ENCODE results near the gene CLCN2.

Gene CLCN2

DNA sequence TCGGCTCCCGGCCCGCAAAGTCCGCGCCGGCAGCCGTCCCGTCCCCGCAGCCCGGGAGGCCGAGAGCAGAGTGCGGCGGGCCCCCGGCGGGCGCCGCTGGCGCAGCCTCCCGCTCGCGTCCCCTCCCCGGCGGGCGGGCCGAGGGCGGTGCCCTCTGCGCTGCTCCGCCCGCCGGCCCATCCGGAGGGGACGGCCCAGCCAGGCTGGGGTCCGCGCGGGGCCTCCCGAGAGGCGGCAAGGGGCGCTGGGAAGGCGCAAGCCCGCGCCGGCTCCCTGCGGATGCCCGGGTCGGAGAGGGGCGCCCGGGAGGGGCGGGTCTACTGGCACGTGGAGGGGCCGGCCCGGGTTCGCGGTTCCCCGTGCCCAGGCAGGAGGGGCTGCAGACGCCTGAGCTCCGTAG is at the start of gene CLCN2, which contains the start of gene POLR2H:
TSS of gene CLCN2 (minus strand) at position 74 of the 400 bp plus-strand sequence. CDS start 126 bp downstream, outside the sequence.
TSS of gene POLR2H (plus strand) at position 179 of the 400 bp plus-strand sequence. CDS start 1,783 bp downstream, outside the sequence.
- H3K4me3 ChIP-seq (ENCODE audit: low read depth, low read length): peak within 1 kb of the TSS; percentile 67
- TF ChIP-seq, protein P1, sequence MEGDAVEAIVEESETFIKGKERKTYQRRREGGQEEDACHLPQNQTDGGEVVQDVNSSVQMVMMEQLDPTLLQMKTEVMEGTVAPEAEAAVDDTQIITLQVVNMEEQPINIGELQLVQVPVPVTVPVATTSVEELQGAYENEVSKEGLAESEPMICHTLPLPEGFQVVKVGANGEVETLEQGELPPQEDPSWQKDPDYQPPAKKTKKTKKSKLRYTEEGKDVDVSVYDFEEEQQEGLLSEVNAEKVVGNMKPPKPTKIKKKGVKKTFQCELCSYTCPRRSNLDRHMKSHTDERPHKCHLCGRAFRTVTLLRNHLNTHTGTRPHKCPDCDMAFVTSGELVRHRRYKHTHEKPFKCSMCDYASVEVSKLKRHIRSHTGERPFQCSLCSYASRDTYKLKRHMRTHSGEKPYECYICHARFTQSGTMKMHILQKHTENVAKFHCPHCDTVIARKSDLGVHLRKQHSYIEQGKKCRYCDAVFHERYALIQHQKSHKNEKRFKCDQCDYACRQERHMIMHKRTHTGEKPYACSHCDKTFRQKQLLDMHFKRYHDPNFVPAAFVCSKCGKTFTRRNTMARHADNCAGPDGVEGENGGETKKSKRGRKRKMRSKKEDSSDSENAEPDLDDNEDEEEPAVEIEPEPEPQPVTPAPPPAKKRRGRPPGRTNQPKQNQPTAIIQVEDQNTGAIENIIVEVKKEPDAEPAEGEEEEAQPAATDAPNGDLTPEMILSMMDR (IDR thresholded peaks at IDR 0.05; ENCODE audit: low read depth, low read length): no peak

DNA sequence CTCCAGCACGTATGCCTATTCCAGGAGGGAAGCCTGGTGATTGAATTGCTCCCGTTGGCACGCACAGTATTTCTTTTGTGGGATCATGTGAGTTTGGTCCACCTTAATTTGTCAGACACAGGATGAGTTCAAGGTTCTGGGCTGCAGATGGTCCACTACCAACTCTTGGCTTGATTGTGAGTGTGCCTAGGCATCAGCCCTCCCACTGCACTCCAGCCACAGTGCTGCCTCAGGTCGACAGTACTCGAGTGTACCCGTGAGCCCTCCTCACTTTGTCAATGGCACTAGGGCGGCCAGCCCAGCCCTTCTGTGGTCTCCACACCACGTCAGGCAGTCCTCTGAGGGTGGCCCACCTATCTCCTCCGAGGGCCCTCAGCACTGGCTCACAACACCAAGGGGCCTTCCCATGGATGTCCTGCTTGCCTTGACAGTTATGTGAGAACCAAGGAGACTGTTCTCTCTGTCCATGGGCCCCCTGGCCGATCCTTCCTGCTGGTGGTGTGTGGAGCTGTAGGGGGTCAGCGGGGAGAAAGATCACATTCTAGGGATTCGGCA is 48.6 kb upstream of the CLCN2 start:
- TF ChIP-seq, protein P1 (IDR thresholded peaks at IDR 0.05; ENCODE audit: low read depth, low read length): no peak
- H3K4me3 ChIP-seq (ENCODE audit: low read depth, low read length): no peak overlapping the region

DNA sequence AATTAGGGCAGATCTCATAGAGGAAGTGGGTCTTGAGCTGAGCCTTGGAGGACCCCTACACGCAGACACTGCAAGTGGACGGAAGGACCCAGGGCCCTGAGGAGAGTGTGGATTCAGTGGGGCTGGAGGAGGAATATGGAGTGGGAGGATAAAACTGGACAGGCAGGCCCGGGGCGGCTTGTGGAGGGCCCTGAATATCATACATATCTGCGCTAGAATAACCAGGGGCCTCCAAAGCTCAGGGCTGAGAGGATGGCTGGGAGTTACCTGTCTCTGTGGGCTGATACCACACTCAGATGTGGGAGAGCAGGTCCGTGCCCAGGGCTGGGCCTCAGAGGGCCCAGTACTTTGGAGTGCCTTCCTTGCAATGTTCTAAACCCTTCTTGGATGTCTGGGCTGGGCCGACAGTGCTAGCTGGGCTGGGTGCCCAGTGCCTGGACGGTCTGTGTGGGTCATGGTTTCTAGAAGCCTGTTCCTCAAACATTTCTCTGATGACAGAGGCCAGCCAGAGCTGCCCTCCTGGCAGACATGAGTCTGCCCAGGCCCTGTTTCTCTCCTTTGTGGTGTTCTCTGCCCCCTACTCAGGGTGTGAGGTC is 48.0 kb upstream of the CLCN2 start:
- TF ChIP-seq, protein P1 (IDR thresholded peaks at IDR 0.05; ENCODE audit: low read depth, low read length): no peak
- no peak overlapping the region for H3K4me3 ChIP-seq (ENCODE audit: low read depth, low read length)

DNA sequence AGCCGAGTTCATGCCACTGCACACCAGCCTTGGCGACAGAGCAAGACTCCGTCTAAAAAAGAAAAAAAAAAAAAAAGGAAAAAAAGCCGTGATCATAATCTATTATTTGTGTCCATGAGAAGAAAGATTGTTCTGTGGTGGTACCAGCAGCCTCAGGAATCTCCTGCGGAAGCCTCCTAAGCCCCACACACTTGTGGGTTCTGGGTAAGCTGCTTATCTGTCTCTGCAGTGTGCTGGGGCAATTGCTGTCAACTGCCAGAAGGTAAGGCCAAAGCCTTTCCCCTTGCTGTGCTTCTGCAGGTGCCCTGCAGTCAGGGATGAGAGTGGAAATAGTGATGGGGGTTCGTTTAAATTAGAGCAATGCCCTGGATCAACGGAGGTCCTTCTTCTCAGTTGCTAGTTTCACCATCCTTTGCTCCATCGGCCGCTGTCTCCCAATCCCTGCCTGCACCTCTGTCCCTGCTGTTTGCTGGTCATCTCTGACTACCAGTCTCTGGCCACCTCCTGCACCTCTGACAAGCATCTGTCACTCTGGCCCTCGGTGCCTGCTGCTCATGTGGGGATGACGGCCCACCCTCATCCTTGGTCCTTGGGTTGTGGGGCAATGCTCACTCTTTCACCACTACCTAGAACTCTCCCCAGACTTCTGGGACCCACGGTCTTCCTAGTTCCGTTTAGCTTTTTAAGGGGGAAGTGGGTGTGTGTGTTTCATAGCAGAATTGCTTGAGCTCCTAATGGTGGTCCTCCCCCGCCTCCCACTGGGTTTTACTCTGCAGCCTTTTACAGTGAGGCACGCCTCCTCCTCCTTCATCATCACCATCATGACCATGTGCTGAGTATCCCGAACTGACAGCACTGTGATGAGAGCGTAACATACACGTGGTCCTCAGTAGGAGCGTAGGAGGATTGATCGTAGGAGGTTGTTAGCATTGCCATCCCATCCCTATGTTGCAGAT is 43.9 kb upstream of the CLCN2 start:
- no peak overlapping the region for H3K4me3 ChIP-seq (ENCODE audit: low read depth, low read length)

DNA sequence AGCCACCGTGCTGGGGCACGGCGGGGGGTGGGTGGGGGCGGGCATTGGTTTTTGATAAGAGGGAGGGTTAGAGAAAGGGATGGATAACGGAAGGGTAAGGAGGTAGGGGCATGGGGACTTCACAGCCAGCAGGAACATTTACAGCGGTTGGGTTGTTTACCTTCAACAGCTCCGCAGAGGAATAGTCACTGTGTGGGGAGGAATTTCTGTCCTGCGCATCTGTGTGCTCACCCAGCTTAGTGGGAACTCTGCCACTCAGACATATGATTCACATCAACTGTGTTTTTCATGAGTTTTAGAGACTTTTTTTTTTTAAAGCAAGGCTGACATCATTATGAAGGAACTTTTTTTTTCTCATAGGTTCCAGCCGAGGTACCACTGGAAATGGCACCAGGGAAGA is 38.0 kb upstream of the CLCN2 start:
- no peak overlapping the region for H3K4me3 ChIP-seq (ENCODE audit: low read depth, low read length)

More for the DNA sequence above, 43.9 kb upstream of the CLCN2 start:
- TF ChIP-seq, protein P1 (IDR thresholded peaks at IDR 0.05; ENCODE audit: low read depth, low read length): no peak

DNA sequence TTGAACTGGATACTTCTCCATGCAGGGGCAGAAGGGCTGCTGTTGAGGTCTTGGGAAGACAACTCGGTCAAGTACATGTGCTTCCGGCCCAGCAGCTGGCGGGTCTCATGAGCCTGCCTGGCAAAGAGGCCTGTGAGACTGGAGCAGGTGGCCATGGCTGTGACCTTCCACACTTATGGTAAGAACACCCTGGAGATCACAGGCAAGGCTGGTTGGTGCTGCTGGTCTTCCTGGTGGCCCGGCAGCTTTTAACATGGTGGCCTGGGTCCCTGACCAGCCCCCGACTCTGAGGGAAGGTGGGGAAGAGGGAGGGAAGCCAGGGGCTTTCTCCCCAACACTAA is 33.9 kb upstream of the CLCN2 start:
- no peak overlapping the region for H3K4me3 ChIP-seq (ENCODE audit: low read depth, low read length)
- TF ChIP-seq, protein P1 (IDR thresholded peaks at IDR 0.05; ENCODE audit: low read depth, low read length): no peak

More for the DNA sequence above, 38.0 kb upstream of the CLCN2 start:
- TF ChIP-seq, protein P1 (IDR thresholded peaks at IDR 0.05; ENCODE audit: low read depth, low read length): no peak
